Esophagus squamous epithelium (tissue), 5 donors: ENCODE data around the gene CCKAR. TPM values are rescaled to one million over a fixed set of nuclear protein-coding genes. Genes with fewer than 3 reads are reported as not detected.

ENCODE experiments used
- DNase-seq: peaks from one replicate; lab custom pipeline; 2025; lab: John Stamatoyannopoulos, UW
- H3K27ac ChIP-seq, 4 donors: fragments of 200-600 bp; sonication (generic); one replicate each; pipeline ENCODE4 v1.5.1; 2016 to 2019; ENCODE audit warnings: mild to moderate bottlenecking in 1 of 4
- H3K27me3 ChIP-seq, 4 donors: fragments of 200-600 bp; sonication (generic); 1 replicate in 3 of 4; 2 replicates in 1 of 4; pipeline versions ENCODE4 v1.5.1 to v1.6.0; 2017 to 2021; ENCODE audit warnings: antibody characterized with exemption in 1 of 4
- H3K36me3 ChIP-seq, 3 donors: fragments of 200-600 bp; sonication (generic); one replicate each; pipeline ENCODE4 v1.5.1; 2016 to 2019
- H3K4me1 ChIP-seq, 3 donors: fragments of 200-600 bp; sonication (generic); one replicate each; pipeline ENCODE4 v1.5.1; 2017 to 2019
- H3K4me3 ChIP-seq, 4 donors: fragments of 200-600 bp; sonication (generic); 1 replicate in 3 of 4; 2 replicates in 1 of 4; pipeline ENCODE4 v1.5.1; 2016 to 2019; ENCODE audit warnings: mild to moderate bottlenecking in 2 of 4, moderate library complexity in 1 of 4
- H3K9me3 ChIP-seq, 3 donors: fragments of 200-600 bp; sonication (generic); one replicate each; pipeline ENCODE4 v1.5.1; 2016 to 2019
- POLR2A ChIP-seq, 4 donors: fragments of 450-650 bp; IDR thresholded peaks; one replicate each; pipeline ENCODE4 v1.6.1; 2017; ENCODE audit warnings: antibody characterized with exemption in 4 of 4, mild to moderate bottlenecking in 4 of 4, moderate library complexity in 3 of 4
- WGBS, 2 donors: methylation state at CpG; one replicate each; pipeline ENCODE4 v1.1.5; 2018; 5-methylcytosine and 5-hydroxymethylcytosine counted together
- intact Hi-C: fragments of 100-400 bp; cut with DNase I; formaldehyde crosslinking; loops from one replicate; pipeline ENCODE4 v1.15.0; 2022
- total RNA-seq, 4 donors: library from RNA; depleted of rRNA; stranded (reverse); fragments of >200 nt; gene quantifications; one replicate each; pipeline ENCODE4 v1.1.0, GENCODE V29; 2016
- TF ChIP-seq, protein P1 (sequence below), 6 experiments: fragments of 450-650 bp in 4 of 6; fragments of 200-600 bp in 2 of 6; sonication (generic) in 2 of 6; IDR thresholded peaks; one replicate each; pipeline ENCODE4 v1.5.1; 2016 to 2019; ENCODE audit warnings: antibody characterized with exemption in 6 of 6, mild to moderate bottlenecking in 4 of 6, moderate library complexity in 4 of 6
- donor health status: DM: yes; HTN: yes; CAD: no.

The CCKAR gene
- total RNA-seq, 4 donors from 2014 or later, result not detected

DNA sequence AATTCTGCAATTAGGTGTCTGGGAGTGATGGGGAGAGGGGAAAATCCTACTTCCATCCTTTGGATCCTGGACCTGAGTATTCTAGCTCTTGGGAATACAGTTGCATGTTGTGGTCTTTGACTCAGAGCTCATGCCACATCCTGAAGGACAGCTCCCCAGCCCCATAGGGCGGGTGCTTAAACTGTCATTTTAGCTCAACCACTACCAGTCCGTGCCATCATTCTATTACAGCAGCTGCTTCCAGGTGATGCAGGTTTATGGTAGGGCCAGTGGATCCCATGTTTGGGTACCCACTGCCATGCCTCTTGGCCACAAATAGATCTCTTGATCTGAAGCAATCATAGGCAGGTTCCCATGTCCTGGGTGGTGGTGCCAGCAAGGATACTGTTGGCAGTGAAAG lies 34.7 kb downstream of the CCKAR start:
- 75 to 82% methylated on average over 2 of the region's 2 CpGs for WGBS, 2 donors
- H3K9me3 ChIP-seq, result peaks cover 0 to 7% (median 0%) of the 10 kb centered on the region in 3 donors
- H3K4me1 ChIP-seq, result no peaks in the 10 kb centered on the region
- no peaks in the 10 kb centered on the region for H3K36me3 ChIP-seq
- H3K4me3 ChIP-seq, result no peak overlapping the region
- intact Hi-C loops, result loop anchor here (10.0 kb wide), 1 partner anchor 259 kb away; no protein-coding TSS in a partner anchor
- TF ChIP-seq, protein P1, sequence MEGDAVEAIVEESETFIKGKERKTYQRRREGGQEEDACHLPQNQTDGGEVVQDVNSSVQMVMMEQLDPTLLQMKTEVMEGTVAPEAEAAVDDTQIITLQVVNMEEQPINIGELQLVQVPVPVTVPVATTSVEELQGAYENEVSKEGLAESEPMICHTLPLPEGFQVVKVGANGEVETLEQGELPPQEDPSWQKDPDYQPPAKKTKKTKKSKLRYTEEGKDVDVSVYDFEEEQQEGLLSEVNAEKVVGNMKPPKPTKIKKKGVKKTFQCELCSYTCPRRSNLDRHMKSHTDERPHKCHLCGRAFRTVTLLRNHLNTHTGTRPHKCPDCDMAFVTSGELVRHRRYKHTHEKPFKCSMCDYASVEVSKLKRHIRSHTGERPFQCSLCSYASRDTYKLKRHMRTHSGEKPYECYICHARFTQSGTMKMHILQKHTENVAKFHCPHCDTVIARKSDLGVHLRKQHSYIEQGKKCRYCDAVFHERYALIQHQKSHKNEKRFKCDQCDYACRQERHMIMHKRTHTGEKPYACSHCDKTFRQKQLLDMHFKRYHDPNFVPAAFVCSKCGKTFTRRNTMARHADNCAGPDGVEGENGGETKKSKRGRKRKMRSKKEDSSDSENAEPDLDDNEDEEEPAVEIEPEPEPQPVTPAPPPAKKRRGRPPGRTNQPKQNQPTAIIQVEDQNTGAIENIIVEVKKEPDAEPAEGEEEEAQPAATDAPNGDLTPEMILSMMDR (IDR thresholded peaks at IDR 0.05), result no peak
- no peak for TF ChIP-seq POLR2A (IDR thresholded peaks at IDR 0.05)
- DNase-seq, result no peak
- H3K27me3 ChIP-seq, result no peaks in the 10 kb centered on the region
- no peak overlapping the region for H3K27ac ChIP-seq

GRCh38 chr4:26454961-26455360 lies 35.3 kb downstream of the CCKAR start:
- intact Hi-C loops, result loop anchor here (10.0 kb wide), 1 partner anchor 260 kb away; no protein-coding TSS in a partner anchor
- 90 to 91% methylated on average over 3 of the region's 3 CpGs for WGBS, 2 donors

GRCh38 chr4:26452565-26453531 lies 37.4 kb downstream of the CCKAR start:
- H3K9me3 ChIP-seq, result peaks cover 0 to 7% (median 0%) of the 10 kb centered on the region in 3 donors
- H3K27me3 ChIP-seq, result no peaks in the 10 kb centered on the region
- WGBS, 2 donors, result 70 to 78% methylated on average over 11 to 13 of the region's 15 CpGs
- H3K36me3 ChIP-seq, result no peaks in the 10 kb centered on the region
- no peak for DNase-seq
- no peak overlapping the region for H3K4me3 ChIP-seq
- intact Hi-C loops, result loop anchor here (10.0 kb wide), 1 partner anchor 262 kb away; no protein-coding TSS in a partner anchor
- TF ChIP-seq, protein P1 (IDR thresholded peaks at IDR 0.05), result no peak
- TF ChIP-seq POLR2A (IDR thresholded peaks at IDR 0.05), result no peak
- H3K4me1 ChIP-seq, result no peaks in the 10 kb centered on the region
- no peak overlapping the region for H3K27ac ChIP-seq

More at GRCh38 chr4:26454961-26455360, 35.3 kb downstream of the CCKAR start:
- TF ChIP-seq POLR2A (IDR thresholded peaks at IDR 0.05), result no peak
- TF ChIP-seq, protein P1 (IDR thresholded peaks at IDR 0.05), result no peak
- no peaks in the 10 kb centered on the region for H3K4me1 ChIP-seq
- DNase-seq, result no peak
- no peak overlapping the region for H3K27ac ChIP-seq
- no peaks in the 10 kb centered on the region for H3K36me3 ChIP-seq
- H3K4me3 ChIP-seq, result no peak overlapping the region
- H3K27me3 ChIP-seq, result no peaks in the 10 kb centered on the region
- H3K9me3 ChIP-seq, result peaks cover 0 to 7% (median 0%) of the 10 kb centered on the region in 3 donors

- H3K27ac ChIP-seq, result no peak overlapping the region
- H3K4me3 ChIP-seq, result no peak overlapping the region
- H3K4me1 ChIP-seq, result no peaks in the 10 kb centered on the region
- H3K27me3 ChIP-seq, result no peaks in the 10 kb centered on the region
- intact Hi-C loops, result loop anchor here (10.0 kb wide), 1 partner anchor 263 kb away; no protein-coding TSS in a partner anchor
- DNase-seq, result no peak
- peaks cover 0 to 7% (median 0%) of the 10 kb centered on the region in 3 donors for H3K9me3 ChIP-seq
- no peaks in the 10 kb centered on the region for H3K36me3 ChIP-seq
- WGBS, 2 donors, result 56 to 69% methylated on average over 3 of the region's 3 CpGs
- TF ChIP-seq, protein P1 (IDR thresholded peaks at IDR 0.05), result no peak
- TF ChIP-seq POLR2A (IDR thresholded peaks at IDR 0.05), result no peak
Measured at GRCh38 chr4:26451597-26451996, 38.7 kb downstream of the CCKAR start.

DNA sequence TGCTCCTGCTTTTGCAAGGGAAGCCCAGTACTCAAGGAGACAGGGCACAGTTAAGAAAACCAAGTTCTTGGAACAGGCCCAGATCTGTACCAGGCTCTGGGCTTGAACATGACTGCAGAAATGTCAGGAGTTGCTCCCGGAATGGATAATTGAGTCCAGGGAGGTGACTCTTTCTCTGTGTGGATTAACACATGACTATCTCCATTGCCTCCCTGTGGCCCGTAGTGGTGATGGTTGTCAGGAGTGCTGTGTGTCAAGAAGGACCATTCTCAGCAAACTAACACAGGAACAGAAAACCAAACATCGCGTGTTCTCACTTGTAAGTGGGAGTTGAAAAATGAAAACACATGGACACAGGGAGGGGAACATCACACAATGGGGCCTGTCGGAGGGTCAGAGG lies 39.9 kb downstream of the CCKAR start:
- Histone ChIP-seq H3K27ac (no peak overlapping the region), H3K27me3 (no peaks in the 10 kb centered on the region), H3K4me1 (no peaks in the 10 kb centered on the region), H3K4me3 (no peak overlapping the region), H3K36me3 (no peaks in the 10 kb centered on the region), H3K9me3 (peaks cover 0 to 7% (median 0%) of the 10 kb centered on the region in 3 donors)
- TF ChIP-seq POLR2A (IDR thresholded peaks at IDR 0.05), result no peak
- TF ChIP-seq, protein P1 (IDR thresholded peaks at IDR 0.05), result no peak
- WGBS, 2 donors, result 81 to 91% methylated on average over 4 to 5 of the region's 5 CpGs
- DNase-seq, result no peak
- intact Hi-C loops, result loop anchor here (10.0 kb wide), 1 partner anchor 264 kb away; no protein-coding TSS in a partner anchor
